Activated gamma-delta T cell (primary cell): ENCODE results near the gene SMIM41.

Experiments
- DNase-seq: peaks from one replicate; lab custom pipeline; 2025; lab: John Stamatoyannopoulos, UW

The SMIM41 gene

GRCh38 chr12:52122540-52122871 lies 43.0 kb downstream of the SMIM41 start:
- no peak for DNase-seq

- DNase-seq = no peak
Measured at GRCh38 chr12:52122904-52123303, 43.4 kb downstream of the SMIM41 start.

- DNase-seq = no peak
Measured at GRCh38 chr12:52123487-52124186, 44.1 kb downstream of the SMIM41 start.

- DNase-seq = no peak
Measured at GRCh38 chr12:52125476-52125900, 46.0 kb downstream of the SMIM41 start.

GRCh38 chr12:52126050-52126604 lies 46.6 kb downstream of the SMIM41 start:
- DNase-seq = no peak

- DNase-seq = no peak
Measured at GRCh38 chr12:52126605-52127578, 47.4 kb downstream of the SMIM41 start.

GRCh38 chr12:52127683-52128450 lies 48.4 kb downstream of the SMIM41 start:
- no peak for DNase-seq

- DNase-seq = no peak
Measured at GRCh38 chr12:52130711-52131110, 51.2 kb downstream of the SMIM41 start.

- no peak for DNase-seq
Measured at GRCh38 chr12:52132754-52133161, 53.3 kb downstream of the SMIM41 start.

GRCh38 chr12:52137746-52138145 lies 58.2 kb downstream of the SMIM41 start:
- no peak for DNase-seq

- no peak for DNase-seq
Measured at GRCh38 chr12:52139147-52139546, 59.6 kb downstream of the SMIM41 start.

GRCh38 chr12:52139579-52140062 lies 60.1 kb downstream of the SMIM41 start:
- no peak for DNase-seq

- DNase-seq = no peak
Measured at GRCh38 chr12:52141306-52141705, 61.8 kb downstream of the SMIM41 start.

- DNase-seq = no peak
Measured at GRCh38 chr12:52141875-52142274, 62.4 kb downstream of the SMIM41 start.

GRCh38 chr12:52142431-52142830 lies 62.9 kb downstream of the SMIM41 start:
- DNase-seq = no peak

GRCh38 chr12:52144512-52145227 lies 65.2 kb downstream of the SMIM41 start:
- DNase-seq = no peak

- no peak for DNase-seq
Measured at GRCh38 chr12:52145228-52146088, 66.0 kb downstream of the SMIM41 start.

GRCh38 chr12:52146089-52146821 lies 66.8 kb downstream of the SMIM41 start:
- DNase-seq = no peak

GRCh38 chr12:52146822-52147366 lies 67.4 kb downstream of the SMIM41 start:
- DNase-seq = no peak
